Dedifferentiated amniotic fluid mesenchymal stem cell (primary cell): ENCODE results near the gene DDO.

Experiments
- DNase-seq: peaks from one replicate; pipeline ENCODE4 v3.0.0-alpha.2; 2016; ENCODE audit errors: extremely low spot score

The DDO gene

GRCh38 chr6:110419028-110419739 lies 3.8 kb upstream of the DDO start:
- no peak for DNase-seq

- DNase-seq = no peak
Observed at GRCh38 chr6:110418594-110418993, 3.2 kb upstream of the DDO start.

- DNase-seq = no peak
Observed at GRCh38 chr6:110414669-110415068, 706 bp downstream of the DDO start.

DNA sequence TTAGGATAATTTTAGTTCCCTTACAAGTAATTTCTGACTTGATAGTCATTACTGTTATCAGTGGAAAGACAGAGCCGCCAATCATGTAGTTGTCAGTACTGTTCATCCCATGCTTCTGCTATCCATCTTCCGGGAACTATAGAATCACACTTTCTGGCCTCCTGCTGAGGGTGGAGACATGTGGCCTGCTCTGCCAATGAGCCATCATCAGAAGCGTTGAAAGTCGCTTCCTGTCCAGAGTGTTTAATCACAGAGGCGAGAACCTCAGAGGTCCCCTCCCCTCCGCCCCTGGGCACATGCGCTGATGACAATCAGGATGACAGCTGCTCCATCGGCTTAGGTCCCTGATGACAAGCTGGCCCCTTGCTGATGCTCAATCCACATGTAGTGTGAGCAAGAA lies 3.0 kb downstream of the DDO start:
- DNase-seq = no peak

GRCh38 chr6:110410511-110410910 lies 4.9 kb downstream of the DDO start:
- no peak for DNase-seq

- no peak for DNase-seq
Observed at GRCh38 chr6:110409794-110410193, 5.6 kb downstream of the DDO start.

GRCh38 chr6:110408901-110409300 lies 6.5 kb downstream of the DDO start:
- no peak for DNase-seq

GRCh38 chr6:110404607-110405006 lies 10.8 kb downstream of the DDO start:
- no peak for DNase-seq

- DNase-seq = no peak
Observed at GRCh38 chr6:110401585-110402176, 13.7 kb downstream of the DDO start.

DNA sequence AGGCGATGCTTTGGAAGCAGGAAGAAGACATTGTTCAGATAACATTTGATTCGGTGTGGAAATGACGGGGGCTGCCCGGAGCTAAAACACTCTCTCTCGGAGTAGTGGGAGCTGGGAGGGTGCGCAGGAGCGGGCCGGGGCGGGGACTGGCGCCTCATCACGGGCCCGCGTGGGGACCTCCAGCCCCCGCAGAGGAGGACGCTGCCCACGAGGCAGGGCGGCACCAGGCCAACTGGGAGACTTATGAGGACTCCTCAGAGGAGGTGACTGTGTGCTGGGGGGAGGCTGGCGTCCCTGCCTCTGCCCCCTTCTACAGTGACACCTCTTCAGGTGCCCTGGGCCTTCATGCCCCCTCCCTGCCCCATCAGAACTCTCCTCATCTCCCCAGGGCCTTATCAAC lies 15.2 kb downstream of the DDO start:
- DNase-seq = no peak

DNA sequence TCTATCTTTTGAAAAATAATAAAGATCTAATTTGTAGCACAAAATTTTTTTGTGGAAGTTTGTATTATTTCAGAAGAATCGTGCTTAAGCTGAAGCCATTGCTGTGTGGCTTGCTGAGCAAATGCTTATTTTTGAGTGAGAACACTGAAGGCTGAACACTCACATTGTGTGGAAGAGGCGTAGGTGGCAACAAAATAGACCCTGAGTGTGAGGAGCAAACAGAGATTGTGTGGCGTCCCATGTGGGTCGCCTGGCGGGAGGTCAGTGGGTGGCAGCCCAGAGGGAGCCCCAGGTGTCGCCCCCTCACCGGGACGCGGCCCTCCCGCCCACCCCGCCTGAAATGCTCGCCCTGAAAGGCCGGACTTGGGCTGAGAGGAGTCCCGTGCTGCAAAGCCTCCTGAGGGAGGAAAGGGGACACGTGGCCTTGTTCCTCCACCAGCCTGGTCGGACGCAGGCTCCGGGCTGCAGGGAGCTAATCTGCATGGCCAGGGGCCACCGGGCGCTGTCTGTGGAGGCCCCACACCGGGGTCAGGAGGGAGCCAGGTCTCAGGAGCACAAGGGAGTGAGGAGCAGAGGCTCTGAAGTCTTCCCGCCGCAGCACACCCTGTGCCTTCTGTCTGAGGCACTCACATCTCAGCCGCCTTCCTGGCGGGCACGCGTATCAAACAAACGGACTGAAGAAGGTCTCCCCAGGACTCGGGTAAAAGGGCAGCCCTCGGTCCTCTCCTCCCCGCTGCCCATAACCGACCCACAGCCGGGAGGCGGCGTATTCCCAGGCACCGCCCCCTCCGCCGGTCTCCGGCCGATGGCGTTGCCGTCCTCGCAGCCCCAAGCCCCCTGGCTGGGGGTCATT lies 15.9 kb downstream of the DDO start:
- no peak for DNase-seq

DNA sequence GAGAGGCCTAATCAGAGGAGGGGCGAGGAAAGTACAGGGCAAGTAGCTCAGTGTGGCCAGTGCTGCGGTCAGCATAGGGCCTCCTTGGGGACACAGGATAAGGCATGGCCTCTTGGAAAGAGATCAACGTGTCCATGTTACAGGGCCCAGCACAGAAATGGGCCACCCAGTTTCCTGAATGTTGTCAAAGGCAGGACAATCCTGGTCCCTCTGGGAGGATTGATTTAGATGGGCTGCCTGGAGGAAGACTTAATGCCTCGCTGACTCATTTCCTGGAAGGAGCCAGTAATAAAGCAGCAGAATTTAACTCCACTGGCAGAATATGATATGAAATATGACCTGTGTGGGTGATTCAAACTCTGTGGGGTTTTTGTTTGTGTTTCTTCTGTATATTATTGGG lies 16.6 kb downstream of the DDO start:
- DNase-seq = peak; percentile 14

- no peak for DNase-seq
Observed at GRCh38 chr6:110395221-110395620, 20.2 kb downstream of the DDO start.

DNA sequence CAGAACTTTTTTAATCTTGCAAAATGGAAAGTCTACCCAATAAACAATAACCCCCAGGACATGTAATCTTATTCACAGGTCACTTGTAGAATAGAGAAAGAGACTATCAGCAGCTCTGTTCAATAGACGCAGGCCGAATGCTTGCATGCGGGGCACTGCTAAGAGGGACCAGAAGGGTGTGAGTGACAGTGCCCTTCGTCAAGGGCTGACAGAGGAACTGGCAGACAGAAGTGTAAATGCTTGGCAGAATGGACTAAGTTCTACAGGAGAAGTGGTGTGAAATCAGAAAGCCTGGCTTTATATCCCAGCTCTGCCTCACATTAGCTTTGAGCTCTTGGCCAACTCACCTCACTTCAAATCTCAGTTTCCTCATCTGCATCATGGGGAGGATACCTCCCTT lies 21.0 kb downstream of the DDO start:
- DNase-seq = no peak

DNA sequence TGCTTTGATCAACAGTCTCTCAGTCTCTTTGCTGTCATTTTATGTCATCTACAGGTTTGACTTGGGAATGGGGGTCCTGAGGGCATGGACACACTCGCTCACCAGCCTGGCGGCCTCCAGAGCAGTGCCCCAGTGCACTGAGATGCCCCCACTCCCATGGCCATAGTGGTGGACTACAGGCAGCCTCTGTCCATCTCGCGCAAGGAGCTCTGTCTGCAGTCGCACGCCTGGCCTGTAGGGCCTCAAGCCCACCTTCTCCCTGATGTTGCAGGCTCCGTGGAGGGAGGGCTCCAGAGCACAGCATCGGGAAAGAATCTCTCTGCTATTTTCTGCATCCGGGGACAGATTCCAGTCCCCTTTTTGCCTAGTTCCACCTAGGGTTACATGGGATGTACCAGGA lies 22.6 kb downstream of the DDO start:
- DNase-seq = no peak

DNA sequence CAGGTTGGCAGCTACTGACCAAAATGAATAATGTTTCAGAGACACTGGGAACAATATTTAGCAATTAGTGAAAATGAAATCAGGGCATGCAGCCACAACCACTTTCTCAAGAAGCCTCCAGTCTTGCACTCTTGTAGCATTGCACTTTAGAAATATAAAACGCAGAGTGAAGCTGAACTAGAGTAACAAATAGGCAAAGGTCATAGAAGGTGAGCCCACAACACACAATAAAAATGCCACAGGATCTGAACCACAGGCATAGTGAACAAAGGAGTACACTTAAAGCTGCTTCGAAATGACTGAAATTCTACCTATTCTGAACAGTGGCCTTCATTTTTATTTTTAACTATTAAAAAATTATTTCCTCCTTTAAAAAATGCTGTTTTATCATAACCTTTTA lies 25.0 kb downstream of the DDO start:
- DNase-seq = no peak

- no peak for DNase-seq
Observed at GRCh38 chr6:110389689-110390382, 25.5 kb downstream of the DDO start.

DNA sequence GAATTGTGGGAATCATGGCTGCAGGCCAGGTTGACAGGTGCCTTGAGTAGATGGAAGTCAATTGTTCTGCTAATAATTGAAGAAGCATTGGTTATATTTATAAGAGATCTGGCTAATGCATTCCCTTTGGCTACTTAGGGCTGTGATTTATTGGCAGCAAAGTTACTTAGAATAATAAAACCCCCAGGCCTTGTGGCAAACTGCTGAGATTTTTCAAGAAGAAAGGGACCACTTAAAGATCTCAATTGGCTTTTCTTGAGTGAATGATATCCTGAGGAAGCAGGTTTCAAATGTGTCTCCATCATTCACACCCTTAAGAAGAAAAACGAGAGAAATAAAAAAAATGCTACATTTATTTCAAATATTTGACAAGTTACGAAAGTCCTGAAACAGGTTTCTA lies 27.4 kb downstream of the DDO start:
- DNase-seq = no peak

DNA sequence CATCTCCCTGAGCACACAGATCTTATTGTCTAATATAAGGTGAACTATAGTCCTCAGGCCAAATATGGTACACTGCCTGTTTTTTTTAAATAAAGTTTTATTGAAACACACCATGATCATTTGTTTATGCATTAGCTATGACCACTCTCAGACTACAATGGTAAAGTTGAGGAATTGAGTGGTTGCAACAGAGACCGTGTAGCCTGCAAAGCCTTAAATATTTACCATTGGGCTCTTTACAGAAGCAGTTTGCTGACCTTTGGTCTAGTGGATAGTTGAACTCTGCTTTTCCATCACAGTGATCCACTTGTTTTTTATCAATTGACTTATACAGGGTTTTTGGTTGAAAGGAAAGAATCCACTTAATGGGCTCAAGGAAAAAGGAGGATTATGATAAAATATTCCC lies 29.9 kb downstream of the DDO start:
- DNase-seq = no peak

- DNase-seq = no peak
Observed at GRCh38 chr6:110378552-110378951, 36.8 kb downstream of the DDO start.

DNA sequence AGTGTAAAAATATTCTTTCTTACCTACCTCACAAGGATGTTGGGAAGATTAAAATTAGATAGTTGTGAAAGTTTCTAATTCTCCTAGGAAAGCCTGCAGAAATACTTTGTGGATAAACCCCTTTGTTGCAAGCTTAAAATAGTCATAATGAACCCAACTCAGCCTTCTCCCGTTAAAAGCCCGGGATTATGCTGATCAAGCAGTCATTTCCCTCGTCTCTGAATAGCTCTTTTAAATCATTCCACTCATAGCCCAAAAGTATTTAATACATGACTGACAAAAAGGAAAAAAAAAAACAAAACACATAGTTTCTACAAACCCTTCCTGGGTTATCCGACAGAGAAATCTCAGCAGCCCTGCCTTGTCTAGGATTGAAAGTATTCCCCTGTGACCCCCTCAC lies 46.3 kb downstream of the DDO start:
- DNase-seq = no peak

- DNase-seq = no peak
Observed at GRCh38 chr6:110368284-110368683, 47.1 kb downstream of the DDO start.
